ENCODE results near the gene ARFGEF2. TPM values are rescaled to one million over a fixed set of nuclear protein-coding genes. Genes with fewer than 3 reads are reported as not detected.

The ARFGEF2 gene
- total and polyA plus RNA-seq, 3 experiments from 2014 or later = 9.5 to 37.6 (median 36.6) TPM

DNA sequence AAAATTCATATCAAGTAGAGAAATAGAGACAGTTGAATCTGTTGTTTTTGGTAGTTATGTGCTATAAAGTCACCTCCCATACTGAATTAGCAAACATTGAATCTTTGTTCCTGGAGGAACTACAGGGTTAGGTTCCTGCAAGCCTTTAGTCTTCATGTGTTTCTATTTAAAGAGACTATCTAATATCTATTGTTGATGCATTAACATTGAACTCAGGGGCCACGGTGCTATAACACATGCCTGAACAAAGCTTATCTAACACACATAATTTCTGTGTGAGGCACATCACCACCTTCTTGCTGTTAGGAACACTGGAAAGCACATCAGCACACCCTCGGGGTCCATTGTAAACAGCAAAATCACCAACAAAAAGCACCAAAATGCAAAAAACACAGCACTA, 21.2 kb downstream of the ARFGEF2 start:
- no peak overlapping the region for H3K4me3 ChIP-seq (ENCODE audit: low read length)
- POLR2A ChIA-PET = no interaction called here
- Mint-ChIP-seq H3K4me3 (no peak overlapping the region), H3K36me3 (peaks cover 3 to 52% (median 8%) of the 10 kb centered on the region in 3 donors), H3K9me3 (no peaks in the 10 kb centered on the region), H3K4me1 (peaks cover 0 to 17% (median 7%) of the 10 kb centered on the region in 3 donors), H3K27me3 (no peaks in the 10 kb centered on the region), H3K27ac (no peak overlapping the region)
- CTCF ChIA-PET = no interaction called here
- H3K9me3 ChIP-seq (ENCODE audit: low read length) = no peaks in the 10 kb centered on the region
- H3K27me3 ChIP-seq (ENCODE audit: insufficient read depth, low read length, poor library complexity, severe bottlenecking) = no peaks in the 10 kb centered on the region
- peaks cover 12% of the 10 kb centered on the region for H3K36me3 ChIP-seq (ENCODE audit: insufficient read depth, low read length)
- no peaks in the 10 kb centered on the region for H3K4me1 ChIP-seq (ENCODE audit: insufficient read depth, low read length)
- no peak overlapping the region for H3K27ac ChIP-seq (ENCODE audit: low read depth, low read length)
- no peak for DNase-seq

- H3K27ac ChIP-seq (ENCODE audit: low read depth, low read length) = no peak overlapping the region
- no peaks in the 10 kb centered on the region for H3K9me3 Mint-ChIP-seq
- H3K36me3 ChIP-seq (ENCODE audit: insufficient read depth, low read length) = peaks cover 31% of the 10 kb centered on the region
- H3K36me3 Mint-ChIP-seq = peaks cover 3 to 70% (median 11%) of the 10 kb centered on the region in 3 donors
- H3K4me3 Mint-ChIP-seq = no peak overlapping the region
- no peaks in the 10 kb centered on the region for H3K4me1 ChIP-seq (ENCODE audit: insufficient read depth, low read length)
- no peaks in the 10 kb centered on the region for H3K9me3 ChIP-seq (ENCODE audit: low read length)
- H3K4me1 Mint-ChIP-seq = peaks cover 0 to 5% (median 2%) of the 10 kb centered on the region in 3 donors
- H3K27ac Mint-ChIP-seq = no peak overlapping the region
- H3K27me3 Mint-ChIP-seq = no peaks in the 10 kb centered on the region
- CTCF ChIA-PET = no interaction called here
- POLR2A ChIA-PET = no interaction called here
- no peak overlapping the region for H3K4me3 ChIP-seq (ENCODE audit: low read length)
- DNase-seq = no peak
- H3K27me3 ChIP-seq (ENCODE audit: insufficient read depth, low read length, poor library complexity, severe bottlenecking) = no peaks in the 10 kb centered on the region
Observed at GRCh38 chr20:48944663-48945297, 23.3 kb downstream of the ARFGEF2 start.

GRCh38 chr20:48945840-48946514, 24.5 kb downstream of the ARFGEF2 start:
- Histone ChIP-seq H3K36me3 (ENCODE audit: insufficient read depth, low read length) (peaks cover 36% of the 10 kb centered on the region), H3K27ac (ENCODE audit: low read depth, low read length) (no peak overlapping the region), H3K4me3 (ENCODE audit: low read length) (no peak overlapping the region), H3K4me1 (ENCODE audit: insufficient read depth, low read length) (no peaks in the 10 kb centered on the region), H3K9me3 (ENCODE audit: low read length) (no peaks in the 10 kb centered on the region), H3K27me3 (ENCODE audit: insufficient read depth, low read length, poor library complexity, severe bottlenecking) (no peaks in the 10 kb centered on the region)
- Mint-ChIP-seq H3K36me3 (peaks cover 3 to 76% (median 14%) of the 10 kb centered on the region in 3 donors), H3K9me3 (no peaks in the 10 kb centered on the region), H3K27ac (no peak overlapping the region), H3K4me1 (peaks cover 0 to 1% (median 0%) of the 10 kb centered on the region in 3 donors), H3K27me3 (no peaks in the 10 kb centered on the region), H3K4me3 (no peak overlapping the region)
- CTCF ChIA-PET = no interaction called here
- DNase-seq = no peak
- POLR2A ChIA-PET = no interaction called here

- no peak for DNase-seq
- ChIA-PET POLR2A (no interaction called here), CTCF (no interaction called here)
- no peaks in the 10 kb centered on the region for H3K9me3 Mint-ChIP-seq
- Histone ChIP-seq H3K36me3 (ENCODE audit: insufficient read depth, low read length) (peaks cover 50% of the 10 kb centered on the region), H3K9me3 (ENCODE audit: low read length) (no peaks in the 10 kb centered on the region), H3K4me1 (ENCODE audit: insufficient read depth, low read length) (no peaks in the 10 kb centered on the region), H3K27me3 (ENCODE audit: insufficient read depth, low read length, poor library complexity, severe bottlenecking) (no peaks in the 10 kb centered on the region), H3K27ac (ENCODE audit: low read depth, low read length) (no peak overlapping the region), H3K4me3 (ENCODE audit: low read length) (no peak overlapping the region)
- H3K27ac Mint-ChIP-seq = peak overlapping the region in 1 of 8 donors; percentile 35
- no peaks in the 10 kb centered on the region for H3K4me1 Mint-ChIP-seq
- no peaks in the 10 kb centered on the region for H3K27me3 Mint-ChIP-seq
- no peak overlapping the region for H3K4me3 Mint-ChIP-seq
- peaks cover 7 to 75% (median 16%) of the 10 kb centered on the region in 3 donors for H3K36me3 Mint-ChIP-seq
Observed at GRCh38 chr20:48948612-48949011, 27.1 kb downstream of the ARFGEF2 start.

DNA sequence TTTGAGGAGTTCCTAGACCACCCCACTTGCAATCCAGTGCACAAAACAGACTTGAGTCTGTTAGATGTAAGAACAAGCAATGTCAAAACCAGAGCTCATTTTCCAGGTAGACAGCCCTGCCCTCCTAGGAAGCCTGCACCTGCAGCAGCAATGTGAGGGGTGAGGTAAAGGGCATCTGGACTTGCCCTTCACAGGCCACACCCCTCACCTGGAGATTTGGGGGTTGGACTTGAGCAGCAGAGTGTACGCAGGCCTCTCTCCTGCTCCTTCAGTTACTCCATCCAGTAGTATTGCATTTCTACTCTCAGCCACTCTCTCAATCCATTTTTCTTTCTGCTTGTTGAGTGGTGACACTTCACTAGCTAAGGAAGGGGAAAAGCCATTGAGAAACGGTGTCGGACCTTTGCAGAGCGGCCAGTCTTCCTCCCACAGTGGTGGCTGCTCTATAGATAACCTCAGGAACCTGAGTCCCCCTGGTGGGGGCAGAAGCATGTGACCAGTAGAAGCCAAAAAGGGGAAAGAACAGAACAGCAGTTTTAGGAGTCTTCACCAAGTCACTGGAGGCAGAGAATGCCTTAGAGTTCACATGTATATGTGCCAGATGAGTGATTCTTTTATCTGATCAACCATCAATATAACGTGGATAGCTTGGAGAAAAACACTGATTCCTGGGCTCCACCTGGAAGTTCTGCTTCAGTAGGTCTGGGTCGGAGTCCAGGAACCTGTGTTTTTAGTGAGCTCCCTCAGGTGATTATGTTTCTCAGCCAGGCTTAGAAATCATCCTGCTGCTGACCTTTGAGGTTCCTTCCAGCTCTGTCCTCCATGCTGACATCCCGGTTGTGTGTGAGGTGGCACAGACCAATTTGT, 28.0 kb downstream of the ARFGEF2 start:
- no peaks in the 10 kb centered on the region for H3K9me3 Mint-ChIP-seq
- H3K9me3 ChIP-seq (ENCODE audit: low read length) = no peaks in the 10 kb centered on the region
- no peaks in the 10 kb centered on the region for H3K4me1 ChIP-seq (ENCODE audit: insufficient read depth, low read length)
- no peak for DNase-seq
- no peak overlapping the region for H3K27ac ChIP-seq (ENCODE audit: low read depth, low read length)
- no peaks in the 10 kb centered on the region for H3K4me1 Mint-ChIP-seq
- peaks cover 4 to 76% (median 15%) of the 10 kb centered on the region in 3 donors for H3K36me3 Mint-ChIP-seq
- H3K27ac Mint-ChIP-seq = no peak overlapping the region
- peaks cover 53% of the 10 kb centered on the region for H3K36me3 ChIP-seq (ENCODE audit: insufficient read depth, low read length)
- ChIA-PET CTCF (interaction anchor here (1.0 kb wide), 1 partner anchor 330 kb away, joined by 3 read pairs; no protein-coding TSS in a partner anchor), POLR2A (no interaction called here)
- H3K27me3 ChIP-seq (ENCODE audit: insufficient read depth, low read length, poor library complexity, severe bottlenecking) = no peaks in the 10 kb centered on the region
- H3K4me3 Mint-ChIP-seq = no peak overlapping the region
- no peak overlapping the region for H3K4me3 ChIP-seq (ENCODE audit: low read length)
- H3K27me3 Mint-ChIP-seq = no peaks in the 10 kb centered on the region

DNA sequence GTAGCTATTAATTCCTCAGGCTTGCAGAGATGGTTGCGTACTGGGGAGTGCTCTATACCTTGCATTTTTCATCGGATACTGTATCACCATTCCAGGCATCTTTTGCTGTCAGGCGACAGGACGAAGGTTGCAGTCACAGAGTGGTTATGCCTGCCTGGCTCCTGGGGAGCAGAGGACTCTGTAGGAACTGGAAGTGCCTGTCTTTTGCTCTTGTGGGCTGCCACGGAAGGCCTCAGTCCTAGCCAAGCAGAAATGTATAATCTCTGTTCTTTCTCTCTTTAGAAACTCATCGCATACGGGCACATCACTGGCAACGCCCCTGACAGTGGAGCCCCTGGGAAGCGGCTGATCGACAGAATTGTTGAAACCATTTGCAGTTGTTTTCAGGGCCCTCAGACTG, 29.5 kb downstream of the ARFGEF2 start:
- Histone ChIP-seq H3K4me1 (ENCODE audit: insufficient read depth, low read length) (no peaks in the 10 kb centered on the region), H3K27me3 (ENCODE audit: insufficient read depth, low read length, poor library complexity, severe bottlenecking) (no peaks in the 10 kb centered on the region), H3K4me3 (ENCODE audit: low read length) (no peak overlapping the region), H3K9me3 (ENCODE audit: low read length) (no peaks in the 10 kb centered on the region), H3K36me3 (ENCODE audit: insufficient read depth, low read length) (peaks cover 57% of the 10 kb centered on the region), H3K27ac (ENCODE audit: low read depth, low read length) (no peak overlapping the region)
- no peak overlapping the region for H3K27ac Mint-ChIP-seq
- peaks cover 8 to 74% (median 21%) of the 10 kb centered on the region in 3 donors for H3K36me3 Mint-ChIP-seq
- no peaks in the 10 kb centered on the region for H3K9me3 Mint-ChIP-seq
- CTCF ChIA-PET = no interaction called here
- H3K27me3 Mint-ChIP-seq = no peaks in the 10 kb centered on the region
- H3K4me1 Mint-ChIP-seq = no peaks in the 10 kb centered on the region
- POLR2A ChIA-PET = no interaction called here
- no peak for DNase-seq
- H3K4me3 Mint-ChIP-seq = no peak overlapping the region

GRCh38 chr20:48951646-48952045, 30.1 kb downstream of the ARFGEF2 start:
- H3K4me1 ChIP-seq (ENCODE audit: insufficient read depth, low read length) = no peaks in the 10 kb centered on the region
- no peak overlapping the region for H3K4me3 ChIP-seq (ENCODE audit: low read length)
- CTCF ChIA-PET = no interaction called here
- Mint-ChIP-seq H3K4me1 (no peaks in the 10 kb centered on the region), H3K36me3 (peaks cover 8 to 78% (median 21%) of the 10 kb centered on the region in 3 donors), H3K4me3 (no peak overlapping the region), H3K27me3 (no peaks in the 10 kb centered on the region), H3K9me3 (no peaks in the 10 kb centered on the region), H3K27ac (no peak overlapping the region)
- POLR2A ChIA-PET = no interaction called here
- no peaks in the 10 kb centered on the region for H3K9me3 ChIP-seq (ENCODE audit: low read length)
- H3K27me3 ChIP-seq (ENCODE audit: insufficient read depth, low read length, poor library complexity, severe bottlenecking) = no peaks in the 10 kb centered on the region
- H3K27ac ChIP-seq (ENCODE audit: low read depth, low read length) = no peak overlapping the region
- peaks cover 63% of the 10 kb centered on the region for H3K36me3 ChIP-seq (ENCODE audit: insufficient read depth, low read length)
- DNase-seq = no peak

DNA sequence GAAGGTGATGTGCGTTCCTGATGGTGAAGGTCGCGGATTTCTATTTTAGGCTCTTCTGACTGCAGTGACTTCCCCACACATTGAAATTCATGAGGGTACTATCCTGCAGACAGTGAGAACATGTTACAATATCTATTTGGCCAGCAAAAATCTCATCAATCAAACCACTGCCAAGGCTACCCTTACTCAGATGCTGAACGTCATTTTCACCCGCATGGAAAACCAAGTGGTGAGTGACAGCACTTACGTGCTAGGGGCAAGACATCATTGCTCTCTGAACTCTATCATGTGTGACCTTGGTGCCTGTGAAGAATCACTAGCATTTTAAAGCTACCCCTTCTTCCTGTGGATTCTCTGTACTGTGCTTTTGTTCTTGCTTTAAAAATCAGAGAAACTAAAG, 31.1 kb downstream of the ARFGEF2 start:
- POLR2A ChIA-PET = no interaction called here
- H3K27ac Mint-ChIP-seq = no peak overlapping the region
- no peaks in the 10 kb centered on the region for H3K4me1 Mint-ChIP-seq
- H3K4me3 Mint-ChIP-seq = no peak overlapping the region
- CTCF ChIA-PET = no interaction called here
- DNase-seq = no peak
- H3K9me3 ChIP-seq (ENCODE audit: low read length) = no peaks in the 10 kb centered on the region
- no peak overlapping the region for H3K4me3 ChIP-seq (ENCODE audit: low read length)
- no peaks in the 10 kb centered on the region for H3K4me1 ChIP-seq (ENCODE audit: insufficient read depth, low read length)
- no peaks in the 10 kb centered on the region for H3K9me3 Mint-ChIP-seq
- no peaks in the 10 kb centered on the region for H3K27me3 ChIP-seq (ENCODE audit: insufficient read depth, low read length, poor library complexity, severe bottlenecking)
- H3K27ac ChIP-seq (ENCODE audit: low read depth, low read length) = no peak overlapping the region
- H3K36me3 ChIP-seq (ENCODE audit: insufficient read depth, low read length) = peaks cover 64% of the 10 kb centered on the region
- peaks cover 10 to 88% (median 26%) of the 10 kb centered on the region in 3 donors for H3K36me3 Mint-ChIP-seq
- no peaks in the 10 kb centered on the region for H3K27me3 Mint-ChIP-seq
